Omental fat pad (tissue), 4 donors: ENCODE results near the gene PRKD1. TPM values are rescaled to one million over a fixed set of nuclear protein-coding genes. Genes with fewer than 3 reads are reported as not detected.

ENCODE experiments used
- ATAC-seq: fragments of 150-250 bp; one replicate; pipeline ENCODE4 v1.9.1; 2016; ENCODE audit warnings: mild to moderate bottlenecking, moderate library complexity; ENCODE audit not compliant: low FRiP score
- DNase-seq: peaks from one replicate; pipeline ENCODE4 v3.0.0-alpha.2; 2019; ENCODE audit warnings: low spot score
- total RNA-seq, 4 donors: library from RNA; depleted of rRNA; stranded (reverse); fragments of >200 nt; gene quantifications; one replicate each; pipeline ENCODE4 v1.1.0, GENCODE V29; 2016
- TF ChIP-seq, protein P1 (sequence below), 3 donors: fragments of 450-650 bp; IDR thresholded peaks; one replicate each; pipeline ENCODE4 v1.5.1; 2016 to 2017; ENCODE audit warnings: antibody characterized with exemption in 3 of 3, mild to moderate bottlenecking in 3 of 3, moderate library complexity in 2 of 3

The PRKD1 gene
- total RNA-seq, 4 donors from 2014 or later, result 9.1 to 34.7 (median 14.6) TPM

GRCh38 chr14:29643433-29644211, 284.0 kb downstream of the PRKD1 start:
- DNase-seq (no peak), ATAC-seq (no peak)
- TF ChIP-seq, protein P1, sequence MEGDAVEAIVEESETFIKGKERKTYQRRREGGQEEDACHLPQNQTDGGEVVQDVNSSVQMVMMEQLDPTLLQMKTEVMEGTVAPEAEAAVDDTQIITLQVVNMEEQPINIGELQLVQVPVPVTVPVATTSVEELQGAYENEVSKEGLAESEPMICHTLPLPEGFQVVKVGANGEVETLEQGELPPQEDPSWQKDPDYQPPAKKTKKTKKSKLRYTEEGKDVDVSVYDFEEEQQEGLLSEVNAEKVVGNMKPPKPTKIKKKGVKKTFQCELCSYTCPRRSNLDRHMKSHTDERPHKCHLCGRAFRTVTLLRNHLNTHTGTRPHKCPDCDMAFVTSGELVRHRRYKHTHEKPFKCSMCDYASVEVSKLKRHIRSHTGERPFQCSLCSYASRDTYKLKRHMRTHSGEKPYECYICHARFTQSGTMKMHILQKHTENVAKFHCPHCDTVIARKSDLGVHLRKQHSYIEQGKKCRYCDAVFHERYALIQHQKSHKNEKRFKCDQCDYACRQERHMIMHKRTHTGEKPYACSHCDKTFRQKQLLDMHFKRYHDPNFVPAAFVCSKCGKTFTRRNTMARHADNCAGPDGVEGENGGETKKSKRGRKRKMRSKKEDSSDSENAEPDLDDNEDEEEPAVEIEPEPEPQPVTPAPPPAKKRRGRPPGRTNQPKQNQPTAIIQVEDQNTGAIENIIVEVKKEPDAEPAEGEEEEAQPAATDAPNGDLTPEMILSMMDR (IDR thresholded peaks at IDR 0.05), result no peak

GRCh38 chr14:29637411-29637810, 290.2 kb downstream of the PRKD1 start:
- no peak for DNase-seq
- TF ChIP-seq, protein P1 (IDR thresholded peaks at IDR 0.05), result no peak
- ATAC-seq, result no peak

GRCh38 chr14:29636870-29637269, 290.8 kb downstream of the PRKD1 start:
- DNase-seq (no peak), ATAC-seq (no peak)
- TF ChIP-seq, protein P1 (IDR thresholded peaks at IDR 0.05), result no peak

DNA sequence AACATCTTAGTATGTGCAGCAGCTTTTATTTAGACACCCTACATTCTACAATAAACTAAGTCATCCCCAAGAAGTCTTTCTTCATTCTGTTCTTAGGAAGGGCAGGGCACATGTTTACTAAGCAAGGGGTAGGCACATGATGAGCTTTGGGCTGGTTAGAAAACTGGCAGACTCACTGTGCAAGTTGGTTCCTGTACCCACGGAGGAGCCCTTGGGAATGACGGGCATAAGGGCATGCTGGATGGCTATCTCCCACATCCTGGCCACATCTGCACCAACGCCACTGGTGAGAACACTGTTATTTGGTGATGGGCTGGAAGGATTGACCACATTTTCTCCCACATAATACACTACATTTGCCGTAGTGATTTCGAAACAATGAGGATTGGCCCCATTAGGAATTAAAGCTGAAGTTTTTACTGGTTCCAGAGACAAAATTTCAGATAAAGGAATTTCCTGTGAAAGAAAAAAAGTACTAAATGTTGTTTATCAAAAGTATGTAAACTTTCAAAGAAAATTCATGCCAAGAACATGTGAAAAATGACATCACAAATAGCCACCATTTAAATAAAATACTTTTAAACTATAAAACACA, 297.0 kb downstream of the PRKD1 start:
- TF ChIP-seq, protein P1 (IDR thresholded peaks at IDR 0.05), result no peak
- no peak for ATAC-seq

GRCh38 chr14:29629839-29630238, 297.8 kb downstream of the PRKD1 start:
- DNase-seq (no peak), ATAC-seq (no peak)
- TF ChIP-seq, protein P1 (IDR thresholded peaks at IDR 0.05), result no peak

More for the DNA sequence above, 297.0 kb downstream of the PRKD1 start:
- no peak for DNase-seq

DNA sequence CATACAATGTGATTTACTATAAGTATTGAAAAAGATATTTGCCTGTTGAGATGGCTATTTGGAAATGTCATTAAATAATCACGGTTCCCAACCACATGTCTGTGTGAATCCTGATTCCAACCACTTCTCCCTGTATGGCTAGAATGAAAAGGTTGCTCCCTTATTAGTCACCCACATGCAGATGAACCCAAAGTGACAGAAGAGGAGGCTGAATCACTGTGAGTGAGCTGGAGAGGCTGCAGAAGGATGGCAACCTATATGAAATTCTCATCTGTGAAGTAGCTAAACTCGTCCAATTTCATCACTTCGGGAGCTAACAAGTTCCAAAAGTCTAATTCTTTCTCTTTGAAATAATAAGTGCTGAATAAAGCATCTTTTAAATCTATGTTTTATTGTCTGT, 300.5 kb downstream of the PRKD1 start:
- TF ChIP-seq, protein P1 (IDR thresholded peaks at IDR 0.05), result no peak
- no peak for ATAC-seq
- DNase-seq, result no peak
